Measurements from ENCODE around the gene ASB15. TPM values are rescaled to one million over a fixed set of nuclear protein-coding genes. Genes with fewer than 3 reads are reported as not detected.

Gene ASB15
- total and polyA plus RNA-seq, 8 donors = 0.04 TPM; not detected in 7

- no peaks in the 10 kb centered on the region for H3K27me3 ChIP-seq
- H3K4me1 ChIP-seq = no peaks in the 10 kb centered on the region
- H3K27ac ChIP-seq = no peak overlapping the region
- H3K9me3 ChIP-seq = no peaks in the 10 kb centered on the region
- intact Hi-C loops (cut with DNase I) = no loop called here
- WGBS, 2 donors = 9 to 16% methylated on average over 2 of the region's 2 CpGs
- FAIRE-seq = no peak
- H3K4me3 ChIP-seq = no peak overlapping the region
- ATAC-seq = peak in 1 of 4 donors; percentile 18
- peak in 1 of 4 donors; percentile 2 for TF ChIP-seq CTCF (IDR thresholded peaks at IDR 0.05)
- no peak for DNase-seq
- H3K36me3 ChIP-seq = no peaks in the 10 kb centered on the region
These were observed 20.5 kb upstream of the ASB15 start for GRCh38 chr7:123581162-123581459.

GRCh38 chr7:123583821-123584220 is 17.8 kb upstream of the ASB15 start:
- no peak overlapping the region for H3K4me3 ChIP-seq
- no peaks in the 10 kb centered on the region for H3K9me3 ChIP-seq
- H3K27me3 ChIP-seq = no peaks in the 10 kb centered on the region
- 75 to 91% methylated on average over 4 of the region's 4 CpGs for WGBS, 2 donors
- TF ChIP-seq CTCF (IDR thresholded peaks at IDR 0.05) = no peak
- intact Hi-C loops (cut with DNase I) = no loop called here
- FAIRE-seq (no peak), DNase-seq (no peak), ATAC-seq (no peak)
- no peaks in the 10 kb centered on the region for H3K4me1 ChIP-seq
- no peak overlapping the region for H3K27ac ChIP-seq
- H3K36me3 ChIP-seq = no peaks in the 10 kb centered on the region

- H3K9me3 ChIP-seq = no peaks in the 10 kb centered on the region
- no peaks in the 10 kb centered on the region for H3K4me1 ChIP-seq
- WGBS, 2 donors = 80 to 86% methylated on average over 2 of the region's 2 CpGs
- TF ChIP-seq CTCF (IDR thresholded peaks at IDR 0.05) = no peak
- DNase-seq = no peak
- FAIRE-seq = no peak
- no peak overlapping the region for H3K4me3 ChIP-seq
- intact Hi-C loops (cut with DNase I) = no loop called here
- no peak overlapping the region for H3K27ac ChIP-seq
- no peak for ATAC-seq
- H3K36me3 ChIP-seq = no peaks in the 10 kb centered on the region
- H3K27me3 ChIP-seq = no peaks in the 10 kb centered on the region
These were observed 13.2 kb upstream of the ASB15 start for GRCh38 chr7:123588376-123588775.

- Histone ChIP-seq H3K9me3 (no peaks in the 10 kb centered on the region), H3K4me1 (no peaks in the 10 kb centered on the region), H3K4me3 (no peak overlapping the region), H3K27me3 (no peaks in the 10 kb centered on the region), H3K27ac (no peak overlapping the region), H3K36me3 (no peaks in the 10 kb centered on the region)
- WGBS, 2 donors = 58 to 63% methylated on average over 10 of the region's 10 CpGs
- intact Hi-C loops (cut with DNase I) = no loop called here
- FAIRE-seq = no peak
- no peak for TF ChIP-seq CTCF (IDR thresholded peaks at IDR 0.05)
- ATAC-seq = no peak
- peak in 1 of 6 donors; percentile 20 for DNase-seq
These were observed 6.8 kb upstream of the ASB15 start for GRCh38 chr7:123594813-123595241.

GRCh38 chr7:123598657-123599056 is 3.0 kb upstream of the ASB15 start:
- intact Hi-C loops (cut with DNase I) = no loop called here
- H3K9me3 ChIP-seq = no peaks in the 10 kb centered on the region
- no peak for FAIRE-seq
- ATAC-seq = peak in 1 of 4 donors; percentile 70
- no peaks in the 10 kb centered on the region for H3K36me3 ChIP-seq
- no peak for DNase-seq
- H3K4me1 ChIP-seq = no peaks in the 10 kb centered on the region
- H3K27ac ChIP-seq = no peak overlapping the region
- peaks cover 0 to 4% (median 0%) of the 10 kb centered on the region in 4 donors for H3K27me3 ChIP-seq
- no peak for TF ChIP-seq CTCF (IDR thresholded peaks at IDR 0.05)
- 70% methylated on average over 3 of the region's 3 CpGs for WGBS, 2 donors
- H3K4me3 ChIP-seq = no peak overlapping the region

Data from pancreas (tissue), 10 donors.